ENCODE measurements around the gene ZMIZ1. TPM values are rescaled to one million over a fixed set of nuclear protein-coding genes. Genes with fewer than 3 reads are reported as not detected.

The ZMIZ1 gene
- total and polyA plus RNA-seq, 9 donors: 16.3 to 55.7 (median 38.1) TPM

DNA sequence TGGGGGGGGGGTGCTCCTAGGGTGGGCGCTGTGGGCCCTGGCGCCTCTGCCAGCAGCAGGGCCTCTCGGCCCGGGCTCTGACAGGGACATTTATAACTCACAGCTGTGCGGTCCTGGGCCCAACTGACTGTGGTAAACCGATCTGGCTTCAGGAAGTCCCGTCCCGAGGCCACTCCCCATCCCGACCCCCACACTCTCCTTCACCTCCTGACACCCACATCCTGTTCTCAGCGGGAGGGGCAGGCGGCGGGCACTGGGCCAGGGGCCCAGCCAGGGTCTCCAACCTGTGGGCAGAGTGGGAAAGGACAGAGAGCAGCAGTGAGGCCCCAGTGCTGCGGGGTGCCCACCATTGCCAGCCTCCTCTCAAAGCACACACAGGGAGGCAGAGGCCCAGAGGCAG, 69.1 kb downstream of the ZMIZ1 start:
- Histone ChIP-seq H3K4me3 (ENCODE audit: low read length) (no peak overlapping the region), H3K4me1 (ENCODE audit: control insufficient read depth, insufficient read depth, low read length) (peaks cover 97% of the 10 kb centered on the region), H3K27ac (ENCODE audit: low read length) (peak overlapping the region; percentile 92), H3K36me3 (ENCODE audit: control insufficient read depth, insufficient read depth, low read length) (peaks cover 21% of the 10 kb centered on the region), H3K27me3 (ENCODE audit: control insufficient read depth, insufficient read depth, low read length) (no peaks in the 10 kb centered on the region), H3K9me3 (replicated peaks; ENCODE audit: control insufficient read depth, low read depth, low read length) (no peaks in the 10 kb centered on the region)
- peak; percentile 81 for DNase-seq
- WGBS (ENCODE audit: insufficient coverage): 12% methylated on average over 11 of the region's 13 CpGs

DNA sequence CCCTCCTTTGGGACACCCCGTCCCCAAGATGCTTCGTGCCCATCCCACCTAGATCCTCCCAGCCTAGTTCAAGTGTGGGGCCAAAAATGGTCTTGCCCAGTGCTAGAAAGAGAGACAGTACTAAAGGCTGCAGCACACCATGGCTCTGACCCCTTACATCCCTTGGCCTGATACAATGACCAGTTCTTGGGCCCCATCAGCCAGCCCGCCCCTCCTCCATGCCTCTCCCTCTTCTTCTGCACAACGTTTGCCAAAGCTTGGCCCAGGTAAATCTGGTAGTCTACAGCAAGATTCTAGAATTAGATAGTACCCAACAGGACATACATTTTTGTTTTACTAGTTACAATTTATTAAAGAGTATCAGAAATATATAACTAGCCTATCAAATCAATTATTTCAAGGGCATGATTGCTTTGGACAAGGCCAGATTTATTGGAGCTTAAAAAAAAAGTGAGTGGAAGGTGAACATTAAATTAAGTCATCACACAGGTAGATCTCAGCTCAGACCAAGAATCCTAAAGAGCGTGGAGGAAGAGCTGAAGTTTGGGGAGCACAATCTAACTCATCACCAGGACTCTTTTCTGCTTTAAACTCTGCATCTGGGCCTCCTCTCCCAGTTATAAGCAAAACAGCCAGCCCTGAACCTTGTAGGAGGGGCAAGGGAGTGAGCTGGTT, 69.8 kb downstream of the ZMIZ1 start:
- no peak for DNase-seq
- WGBS (ENCODE audit: insufficient coverage): 92% methylated on average over 2 of the region's 5 CpGs
- Histone ChIP-seq H3K4me3 (ENCODE audit: low read length) (no peak overlapping the region), H3K27ac (ENCODE audit: low read length) (peak overlapping the region; percentile 92), H3K27me3 (ENCODE audit: control insufficient read depth, insufficient read depth, low read length) (no peaks in the 10 kb centered on the region), H3K9me3 (replicated peaks; ENCODE audit: control insufficient read depth, low read depth, low read length) (no peaks in the 10 kb centered on the region), H3K36me3 (ENCODE audit: control insufficient read depth, insufficient read depth, low read length) (peaks cover 27% of the 10 kb centered on the region), H3K4me1 (ENCODE audit: control insufficient read depth, insufficient read depth, low read length) (peaks cover 97% of the 10 kb centered on the region)

DNA sequence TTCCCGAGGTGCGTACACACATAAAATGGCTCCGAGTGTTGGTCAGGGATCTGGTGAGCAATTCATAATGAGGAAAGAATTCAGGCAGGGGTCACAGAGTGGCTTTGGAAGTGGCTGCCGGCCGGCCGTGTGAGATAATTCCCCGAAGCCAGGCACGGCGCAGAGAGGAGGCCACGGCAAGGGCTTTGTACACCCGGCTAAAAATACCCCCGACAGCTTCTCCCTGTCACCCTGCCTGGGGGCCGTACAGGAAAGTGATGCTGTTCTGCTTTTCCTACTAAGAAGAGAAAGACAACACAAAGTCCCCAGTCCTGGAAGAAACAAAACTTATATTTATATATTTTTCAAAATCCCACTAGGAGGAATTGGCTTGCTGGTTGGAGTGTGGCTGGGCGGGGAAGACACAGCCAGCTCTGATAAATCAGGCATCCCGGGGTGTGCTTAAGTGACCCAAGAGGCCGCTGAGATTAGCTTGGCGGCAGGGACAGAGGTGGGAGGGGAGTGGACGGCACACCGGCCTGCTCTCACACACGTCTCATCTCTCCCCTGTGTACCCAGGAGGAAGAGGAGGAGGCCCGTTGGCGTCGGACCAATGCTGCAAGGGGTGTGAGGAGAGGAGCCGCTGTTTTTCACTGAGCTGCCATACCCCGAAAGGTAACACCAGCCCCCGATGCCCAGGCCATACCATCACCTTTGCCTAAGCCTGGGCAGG, 70.5 kb downstream of the ZMIZ1 start:
- WGBS (ENCODE audit: insufficient coverage): 6% methylated on average over 14 of the region's 26 CpGs
- peaks cover 97% of the 10 kb centered on the region for H3K4me1 ChIP-seq (ENCODE audit: control insufficient read depth, insufficient read depth, low read length)
- H3K36me3 ChIP-seq (ENCODE audit: control insufficient read depth, insufficient read depth, low read length): peaks cover 30% of the 10 kb centered on the region
- H3K4me3 ChIP-seq (ENCODE audit: low read length): no peak overlapping the region
- H3K27ac ChIP-seq (ENCODE audit: low read length): peak overlapping the region; percentile 92
- no peaks in the 10 kb centered on the region for H3K9me3 ChIP-seq (replicated peaks; ENCODE audit: control insufficient read depth, low read depth, low read length)
- peak; percentile 85 for DNase-seq
- no peaks in the 10 kb centered on the region for H3K27me3 ChIP-seq (ENCODE audit: control insufficient read depth, insufficient read depth, low read length)

DNA sequence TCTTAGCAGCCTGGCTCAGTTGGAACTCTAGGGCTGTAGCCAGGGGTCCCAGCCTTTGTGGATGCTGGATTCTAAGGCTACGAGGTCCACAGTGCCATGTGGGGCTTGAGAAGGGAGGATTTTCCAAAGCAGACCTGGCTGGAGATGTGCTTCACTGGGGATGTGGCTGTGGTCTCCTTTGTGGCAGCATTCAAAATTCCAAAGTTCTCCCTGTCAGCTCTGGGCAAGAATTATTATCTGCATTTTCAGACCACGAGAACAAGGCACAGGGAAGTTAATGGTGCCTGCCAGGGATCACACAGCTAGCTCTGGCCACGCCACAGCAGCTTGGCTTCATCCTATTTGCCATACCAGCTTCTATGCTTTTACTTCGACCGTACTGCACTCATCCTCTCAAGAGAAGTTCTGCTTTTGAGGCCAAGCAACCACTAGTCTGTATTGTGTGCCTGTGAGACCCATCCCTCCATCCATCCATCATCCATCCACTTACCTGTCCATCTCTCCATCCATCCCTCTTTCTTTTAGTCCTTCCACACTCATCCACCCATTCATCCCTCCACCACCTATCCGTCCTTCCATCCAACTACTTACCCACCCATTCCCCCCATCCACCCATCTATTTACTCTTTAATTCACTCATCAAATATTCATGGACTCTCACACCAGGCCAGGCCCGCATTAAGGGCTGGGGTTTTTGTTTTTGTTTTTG, 71.5 kb downstream of the ZMIZ1 start:
- no peak for DNase-seq
- H3K4me3 ChIP-seq (ENCODE audit: low read length): no peak overlapping the region
- no peaks in the 10 kb centered on the region for H3K9me3 ChIP-seq (replicated peaks; ENCODE audit: control insufficient read depth, low read depth, low read length)
- WGBS (ENCODE audit: insufficient coverage): 80% methylated on average over 6 of the region's 7 CpGs
- H3K27ac ChIP-seq (ENCODE audit: low read length): peak overlapping the region; percentile 92
- no peaks in the 10 kb centered on the region for H3K27me3 ChIP-seq (ENCODE audit: control insufficient read depth, insufficient read depth, low read length)
- peaks cover 96% of the 10 kb centered on the region for H3K4me1 ChIP-seq (ENCODE audit: control insufficient read depth, insufficient read depth, low read length)
- H3K36me3 ChIP-seq (ENCODE audit: control insufficient read depth, insufficient read depth, low read length): peaks cover 32% of the 10 kb centered on the region

DNA sequence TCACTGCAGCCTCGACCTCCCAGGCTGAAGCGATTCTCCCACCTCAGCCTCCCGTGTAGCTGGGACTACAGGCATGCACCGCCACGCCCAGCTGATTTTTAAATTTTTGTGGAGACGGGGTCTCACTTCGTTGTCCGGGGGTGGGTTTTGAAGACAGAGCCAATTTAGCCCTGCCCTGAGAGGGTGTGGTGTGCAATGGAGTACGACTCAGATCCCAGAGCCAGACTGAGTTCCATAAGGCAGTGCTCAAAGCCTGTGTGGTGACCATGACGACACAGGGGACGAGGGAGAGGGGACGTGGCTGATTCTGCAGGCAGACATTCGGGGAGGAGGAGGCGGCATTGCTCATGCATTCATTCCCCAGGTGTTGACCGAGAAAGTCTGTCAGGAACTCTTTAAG, 72.1 kb downstream of the ZMIZ1 start:
- Histone ChIP-seq H3K27ac (ENCODE audit: low read length) (no peak overlapping the region), H3K9me3 (replicated peaks; ENCODE audit: control insufficient read depth, low read depth, low read length) (no peaks in the 10 kb centered on the region), H3K36me3 (ENCODE audit: control insufficient read depth, insufficient read depth, low read length) (peaks cover 32% of the 10 kb centered on the region), H3K4me1 (ENCODE audit: control insufficient read depth, insufficient read depth, low read length) (peaks cover 96% of the 10 kb centered on the region), H3K27me3 (ENCODE audit: control insufficient read depth, insufficient read depth, low read length) (no peaks in the 10 kb centered on the region), H3K4me3 (ENCODE audit: low read length) (no peak overlapping the region)
- WGBS (ENCODE audit: insufficient coverage): 61% methylated on average over 13 of the region's 15 CpGs
- no peak for DNase-seq

DNA sequence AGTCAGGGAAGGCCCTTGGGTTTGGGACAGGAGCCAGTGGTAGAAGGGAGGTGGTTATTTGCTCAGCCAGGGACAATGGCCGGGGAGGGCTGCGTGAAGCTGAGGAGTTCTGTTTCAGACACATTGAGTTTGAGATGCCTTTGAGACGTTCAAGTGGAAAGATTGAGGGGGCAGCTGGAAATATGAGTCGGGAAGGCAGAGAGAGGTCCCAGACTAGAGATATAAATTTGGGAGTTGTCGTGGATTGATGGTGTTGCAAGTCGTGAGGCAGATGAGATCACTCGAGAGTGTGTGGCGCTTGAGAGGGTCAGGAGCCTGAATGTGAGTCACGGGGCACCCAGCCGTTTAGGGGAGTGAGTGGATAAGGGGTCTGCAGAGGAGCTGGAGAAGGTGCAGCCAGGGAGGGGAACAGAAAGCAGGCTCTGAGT, 73.3 kb downstream of the ZMIZ1 start:
- no peaks in the 10 kb centered on the region for H3K9me3 ChIP-seq (replicated peaks; ENCODE audit: control insufficient read depth, low read depth, low read length)
- H3K4me3 ChIP-seq (ENCODE audit: low read length): no peak overlapping the region
- no peaks in the 10 kb centered on the region for H3K27me3 ChIP-seq (ENCODE audit: control insufficient read depth, insufficient read depth, low read length)
- H3K27ac ChIP-seq (ENCODE audit: low read length): peak overlapping the region; percentile 43
- H3K36me3 ChIP-seq (ENCODE audit: control insufficient read depth, insufficient read depth, low read length): peaks cover 32% of the 10 kb centered on the region
- peaks cover 96% of the 10 kb centered on the region for H3K4me1 ChIP-seq (ENCODE audit: control insufficient read depth, insufficient read depth, low read length)
- 44% methylated on average over 10 of the region's 10 CpGs for WGBS (ENCODE audit: insufficient coverage)
- peak; percentile 80 for DNase-seq

DNA sequence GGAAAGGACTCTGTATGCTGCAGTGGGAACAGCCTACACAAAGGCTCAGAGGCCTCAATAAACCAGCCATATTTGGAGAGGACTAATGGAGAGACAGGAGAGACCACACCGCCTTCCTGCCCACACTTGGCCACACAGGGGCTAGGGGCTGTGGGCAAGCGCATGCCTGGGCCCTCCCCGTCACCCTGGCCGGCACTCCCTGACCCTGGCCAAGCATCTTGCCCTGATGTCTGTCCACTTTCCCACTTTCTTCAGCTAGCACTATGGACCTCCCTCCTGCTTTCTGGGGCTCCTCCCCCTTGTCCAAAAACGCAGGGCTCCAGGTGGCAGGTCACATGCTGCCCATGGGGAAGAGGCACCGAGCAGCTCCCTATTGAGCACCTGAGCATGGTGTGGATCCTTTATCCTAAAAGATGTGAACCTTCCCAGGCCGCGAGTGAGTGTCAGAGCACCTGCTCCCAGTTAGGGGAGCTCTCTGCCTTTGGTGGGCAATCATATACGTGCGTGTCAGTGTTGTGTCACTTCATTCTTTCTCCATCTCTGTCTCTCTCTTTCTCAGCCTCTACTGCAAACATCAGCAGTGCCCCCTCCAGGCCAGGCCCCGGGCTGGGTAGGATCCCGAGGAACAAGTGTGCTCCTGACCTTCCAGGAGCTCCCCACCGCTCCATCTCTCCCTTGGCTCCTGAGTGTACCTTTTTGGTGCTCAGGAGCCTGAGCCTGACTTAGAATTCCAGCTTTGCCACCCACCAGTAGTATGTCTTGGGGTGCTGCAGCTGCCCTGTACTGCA, 74.0 kb downstream of the ZMIZ1 start:
- peak overlapping the region; percentile 43 for H3K27ac ChIP-seq (ENCODE audit: low read length)
- 86% methylated on average over 10 of the region's 13 CpGs for WGBS (ENCODE audit: insufficient coverage)
- DNase-seq: no peak
- H3K27me3 ChIP-seq (ENCODE audit: control insufficient read depth, insufficient read depth, low read length): no peaks in the 10 kb centered on the region
- H3K4me3 ChIP-seq (ENCODE audit: low read length): no peak overlapping the region
- H3K4me1 ChIP-seq (ENCODE audit: control insufficient read depth, insufficient read depth, low read length): peaks cover 96% of the 10 kb centered on the region
- no peaks in the 10 kb centered on the region for H3K9me3 ChIP-seq (replicated peaks; ENCODE audit: control insufficient read depth, low read depth, low read length)
- peaks cover 32% of the 10 kb centered on the region for H3K36me3 ChIP-seq (ENCODE audit: control insufficient read depth, insufficient read depth, low read length)

DNA sequence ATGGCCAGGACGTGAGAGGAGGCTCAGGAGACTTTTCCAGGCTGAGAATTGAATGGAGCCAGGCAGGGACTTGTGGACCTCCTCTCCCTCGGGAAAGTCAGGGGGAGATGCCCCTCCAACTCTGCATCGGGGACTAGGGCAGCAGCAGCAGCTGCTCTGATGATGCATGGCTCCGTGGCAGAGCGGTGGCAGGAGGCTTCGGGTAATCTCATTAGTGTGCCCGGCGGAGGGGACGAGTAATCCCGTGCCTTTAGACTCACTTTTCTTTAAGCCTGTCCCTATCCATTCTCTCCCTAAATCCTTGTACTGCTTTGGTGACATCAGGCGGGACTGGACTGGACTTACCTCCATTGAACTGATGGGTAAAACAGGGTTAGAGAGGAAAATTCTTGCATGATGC, 75.1 kb downstream of the ZMIZ1 start:
- Histone ChIP-seq H3K9me3 (replicated peaks; ENCODE audit: control insufficient read depth, low read depth, low read length) (no peaks in the 10 kb centered on the region), H3K27me3 (ENCODE audit: control insufficient read depth, insufficient read depth, low read length) (no peaks in the 10 kb centered on the region), H3K4me1 (ENCODE audit: control insufficient read depth, insufficient read depth, low read length) (peaks cover 96% of the 10 kb centered on the region), H3K4me3 (ENCODE audit: low read length) (no peak overlapping the region), H3K27ac (ENCODE audit: low read length) (no peak overlapping the region), H3K36me3 (ENCODE audit: control insufficient read depth, insufficient read depth, low read length) (peaks cover 34% of the 10 kb centered on the region)
- 68% methylated on average over 3 of the region's 11 CpGs for WGBS (ENCODE audit: insufficient coverage)
- no peak for DNase-seq

DNA sequence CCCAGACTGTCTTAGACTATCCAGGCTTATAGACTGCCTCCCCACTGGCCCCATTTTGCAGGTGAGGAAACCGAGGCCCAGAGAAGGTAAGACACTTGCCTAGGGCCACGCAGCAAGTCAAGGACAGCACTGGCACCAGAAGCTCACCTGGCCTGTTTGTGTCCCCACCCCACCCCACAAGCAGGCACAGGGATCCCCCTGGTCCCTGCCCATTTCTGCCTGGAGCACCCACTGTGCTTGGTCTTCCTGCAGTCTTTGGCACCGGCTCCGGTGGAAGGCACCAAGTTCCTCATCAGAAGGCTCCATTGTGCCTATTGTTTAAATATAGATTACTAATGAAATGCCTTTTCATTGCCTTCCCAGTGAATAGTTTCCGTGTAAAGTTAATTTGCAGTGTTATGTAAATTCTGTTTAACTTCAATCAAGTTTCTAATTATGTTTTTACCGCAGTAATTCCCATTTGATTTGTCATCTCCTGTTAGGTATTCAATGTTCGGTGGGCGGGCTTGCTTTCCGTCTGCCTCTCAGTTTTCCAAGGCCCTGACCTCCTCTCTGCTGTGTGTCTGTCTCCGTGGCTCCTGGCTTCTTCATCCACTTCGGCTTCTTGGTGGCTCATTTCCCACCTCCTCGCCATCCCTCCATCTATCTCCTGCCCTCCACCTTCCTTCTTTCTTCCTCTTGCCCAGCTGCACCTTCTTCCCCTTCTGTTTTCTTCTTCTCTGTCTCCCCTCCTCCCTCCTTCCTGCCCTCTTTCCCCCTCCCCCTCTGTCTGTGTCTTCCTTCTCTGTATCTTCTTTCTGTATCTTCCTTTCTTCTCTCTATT, 75.8 kb downstream of the ZMIZ1 start:
- Histone ChIP-seq H3K4me1 (ENCODE audit: control insufficient read depth, insufficient read depth, low read length) (peaks cover 96% of the 10 kb centered on the region), H3K27me3 (ENCODE audit: control insufficient read depth, insufficient read depth, low read length) (no peaks in the 10 kb centered on the region), H3K4me3 (ENCODE audit: low read length) (no peak overlapping the region), H3K9me3 (replicated peaks; ENCODE audit: control insufficient read depth, low read depth, low read length) (no peaks in the 10 kb centered on the region), H3K27ac (ENCODE audit: low read length) (no peak overlapping the region), H3K36me3 (ENCODE audit: control insufficient read depth, insufficient read depth, low read length) (peaks cover 34% of the 10 kb centered on the region)
- DNase-seq: no peak
- WGBS (ENCODE audit: insufficient coverage): 72% methylated on average over 9 of the region's 12 CpGs
